MM.1S (cell line): Measurements from ENCODE around the gene TXNDC11.
A peak's percentile ranks its signal among the peaks of the same experiment; 100 is the strongest.

Experiments used
- DNase-seq: peaks from one replicate; pipeline ENCODE4 v3.0.0-alpha.2; 2015
- H2AFZ ChIP-seq: fragments of 300-600 bp; sonication (generic); 2 replicates; pipeline ENCODE4 v1.6.0; 2016; ENCODE audit warnings: antibody characterized with exemption, low read length
- H3F3A ChIP-seq: fragments of 300-600 bp; sonication (generic); 2 replicates; pipeline ENCODE4 v1.6.1; 2016; ENCODE audit warnings: mild to moderate bottlenecking, antibody characterized with exemption, low read length, moderate library complexity, mixed read lengths; ENCODE audit not compliant: insufficient read depth
- H3K27ac ChIP-seq: fragments of 300-600 bp; sonication (generic); 2 replicates; pipeline ENCODE4 v1.5.1; 2016; ENCODE audit warnings: mild to moderate bottlenecking, low read length
- H3K27me3 ChIP-seq: fragments of 300-600 bp; sonication (generic); replicated peaks from 2 replicates; pipeline ENCODE4 v1.6.0; 2016; ENCODE audit warnings: low read length; ENCODE audit not compliant: insufficient read depth
- H3K36me3 ChIP-seq: fragments of 300-600 bp; sonication (generic); replicated peaks from 2 replicates; pipeline ENCODE4 v1.6.1; 2016; ENCODE audit warnings: mild to moderate bottlenecking, low read length, mixed read lengths; ENCODE audit not compliant: insufficient read depth
- H3K4me1 ChIP-seq: fragments of 300-600 bp; sonication (generic); 2 replicates; pipeline ENCODE4 v1.6.1; 2016; ENCODE audit warnings: low read length, mixed read lengths
- H3K4me2 ChIP-seq: fragments of 300-600 bp; sonication (generic); 2 replicates; pipeline ENCODE4 v1.6.0; 2016; ENCODE audit warnings: low read depth, low read length
- H3K4me3 ChIP-seq: fragments of 300-600 bp; sonication (generic); 2 replicates; pipeline ENCODE4 v1.5.1; 2016; ENCODE audit warnings: low read length, mixed read lengths
- H3K79me2 ChIP-seq: fragments of 300-600 bp; sonication (generic); 2 replicates; pipeline ENCODE4 v1.6.1; 2016; ENCODE audit warnings: mixed run types, low read length, mixed read lengths
- H3K9ac ChIP-seq: fragments of 300-600 bp; sonication (generic); 2 replicates; pipeline ENCODE4 v1.6.1; 2016; ENCODE audit warnings: low read length, mixed read lengths
- H3K9me2 ChIP-seq: fragments of 300-600 bp; sonication (generic); replicated peaks from 2 replicates; pipeline ENCODE4 v1.6.1; 2016; ENCODE audit warnings: mild to moderate bottlenecking, low read length, mixed read lengths; ENCODE audit not compliant: insufficient read depth
- H3K9me3 ChIP-seq: fragments of 300-600 bp; sonication (generic); replicated peaks from 2 replicates; pipeline ENCODE4 v1.6.1; 2016; ENCODE audit warnings: mild to moderate bottlenecking, low read length, mixed read lengths; ENCODE audit not compliant: insufficient read depth
- H4K20me1 ChIP-seq: fragments of 300-600 bp; sonication (generic); 2 replicates; pipeline ENCODE4 v1.6.1; 2016; ENCODE audit warnings: mild to moderate bottlenecking, low read length, moderate library complexity, mixed read lengths; ENCODE audit not compliant: insufficient read depth
- CTCF ChIP-seq: fragments of 300-600 bp; sonication (generic); IDR thresholded peaks from 2 replicates; pipeline ENCODE4 v1.5.1; 2016; ENCODE audit warnings: antibody characterized with exemption, low read length, mixed read lengths
- EZH2 ChIP-seq: fragments of 300-600 bp; sonication (generic); optimal IDR thresholded peaks from 2 replicates; pipeline ENCODE3; 2017; ENCODE audit warnings: low read depth, mild to moderate bottlenecking, antibody characterized with exemption, low read length, mixed read lengths
- EZH2phosphoT487 ChIP-seq: fragments of 300-600 bp; sonication (generic); IDR thresholded peaks from 2 replicates; pipeline ENCODE4 v1.6.1; 2018; ENCODE audit warnings: antibody characterized with exemption, low read length

The TXNDC11 gene

GRCh38 chr16:11735787-11736186 is 6.9 kb downstream of the TXNDC11 start:
- Histone ChIP-seq H3K36me3 (peaks cover 24% of the 10 kb centered on the region), H3F3A (peaks cover 96% of the 10 kb centered on the region), H3K9ac (peak overlapping the region; percentile 100), H3K9me2 (no peaks in the 10 kb centered on the region), H3K4me1 (peaks cover 16% of the 10 kb centered on the region), H3K27me3 (no peaks in the 10 kb centered on the region), H3K4me3 (peak overlapping the region; percentile 99), H3K27ac (peak overlapping the region; percentile 96), H4K20me1 (no peaks in the 10 kb centered on the region), H3K4me2 (peak overlapping the region; percentile 89), H3K9me3 (no peaks in the 10 kb centered on the region), H3K79me2 (peaks cover 100% of the 10 kb centered on the region), H2AFZ (no peak overlapping the region)
- DNase-seq = peak; percentile 56
- TF ChIP-seq EZH2 (no peak), EZH2phosphoT487 (no peak), CTCF (no peak)

GRCh38 chr16:11734653-11735043 is 8.0 kb downstream of the TXNDC11 start:
- peaks cover 26% of the 10 kb centered on the region for H3K36me3 ChIP-seq
- H3K79me2 ChIP-seq = peaks cover 100% of the 10 kb centered on the region

GRCh38 chr16:11734025-11734652 is 8.5 kb downstream of the TXNDC11 start:
- no peaks in the 10 kb centered on the region for H4K20me1 ChIP-seq
- H3K36me3 ChIP-seq = peaks cover 31% of the 10 kb centered on the region
- H3K9me2 ChIP-seq = no peaks in the 10 kb centered on the region
- TF ChIP-seq EZH2phosphoT487 (no peak), EZH2 (no peak), CTCF (no peak)
- peaks cover 100% of the 10 kb centered on the region for H3K79me2 ChIP-seq
- peak overlapping the region; percentile 99 for H3K4me3 ChIP-seq
- H3K4me1 ChIP-seq = peaks cover 26% of the 10 kb centered on the region
- no peaks in the 10 kb centered on the region for H3K27me3 ChIP-seq
- peaks cover 98% of the 10 kb centered on the region for H3F3A ChIP-seq
- no peak overlapping the region for H2AFZ ChIP-seq
- DNase-seq = peak; percentile 70
- H3K27ac ChIP-seq = peak overlapping the region; percentile 96
- H3K4me2 ChIP-seq = peak overlapping the region; percentile 89
- no peaks in the 10 kb centered on the region for H3K9me3 ChIP-seq
- H3K9ac ChIP-seq = peak overlapping the region; percentile 100

More at GRCh38 chr16:11734653-11735043, 8.0 kb downstream of the TXNDC11 start:
- Histone ChIP-seq H3K9ac (peak overlapping the region; percentile 100), H3K4me1 (peaks cover 21% of the 10 kb centered on the region), H3K27ac (peak overlapping the region; percentile 96), H3K4me2 (peak overlapping the region; percentile 89), H3K4me3 (peak overlapping the region; percentile 99), H3K9me2 (no peaks in the 10 kb centered on the region), H2AFZ (no peak overlapping the region), H4K20me1 (no peaks in the 10 kb centered on the region), H3F3A (peaks cover 98% of the 10 kb centered on the region), H3K9me3 (no peaks in the 10 kb centered on the region), H3K27me3 (no peaks in the 10 kb centered on the region)
- no peak for TF ChIP-seq EZH2phosphoT487
- no peak for TF ChIP-seq CTCF
- TF ChIP-seq EZH2 = no peak
- peak; percentile 52 for DNase-seq
